HG03103 (cell line): Measurements from ENCODE around the gene ARL6IP4.

ENCODE experiments used
- ATAC-seq: cut with Tn5 transposase; IDR thresholded peaks from one replicate; pipeline ENCODE4 v1.9.1; 2021; ENCODE audit warnings: low read depth; ENCODE audit not compliant: unreplicated experiment

Gene ARL6IP4

GRCh38 chr12:122989874-122990419 is 9.5 kb downstream of the ARL6IP4 start:
- no peak for ATAC-seq

- no peak for ATAC-seq
Observed at GRCh38 chr12:122990561-122990960, 10.1 kb downstream of the ARL6IP4 start.

DNA sequence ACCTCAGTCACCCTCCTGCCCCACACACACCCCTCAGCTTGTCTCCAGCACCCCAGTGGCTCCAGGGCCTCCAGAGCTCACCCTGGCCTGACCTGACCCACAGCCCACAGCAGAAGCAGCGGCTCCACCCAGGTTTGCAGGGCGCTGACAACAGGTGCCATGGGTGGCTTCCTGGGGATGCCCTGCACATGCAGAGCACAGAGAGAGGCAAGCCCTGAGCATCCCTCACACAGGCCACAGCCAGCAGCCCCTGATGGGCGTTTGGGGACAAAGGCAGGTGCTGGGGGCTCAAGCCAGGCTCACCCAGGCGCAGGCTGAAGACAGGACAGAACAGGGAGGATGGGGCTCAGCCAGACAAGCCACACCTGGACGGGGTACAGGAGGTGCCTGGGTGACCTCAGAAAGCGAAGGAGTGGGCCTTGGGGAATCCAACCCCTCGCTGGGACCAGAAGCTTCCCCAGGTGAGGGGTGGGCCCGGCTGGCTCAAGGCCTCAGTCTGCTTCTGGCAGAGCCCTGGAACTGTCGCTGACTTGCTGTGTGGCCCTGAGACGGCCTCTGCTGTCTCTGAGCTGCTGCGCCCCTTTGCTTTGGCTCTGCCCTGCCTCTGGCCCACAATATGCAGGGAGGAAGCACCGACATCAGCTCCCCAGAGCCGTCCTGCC is 10.6 kb downstream of the ARL6IP4 start:
- ATAC-seq, result no peak

GRCh38 chr12:122991623-122992275 is 11.3 kb downstream of the ARL6IP4 start:
- no peak for ATAC-seq

DNA sequence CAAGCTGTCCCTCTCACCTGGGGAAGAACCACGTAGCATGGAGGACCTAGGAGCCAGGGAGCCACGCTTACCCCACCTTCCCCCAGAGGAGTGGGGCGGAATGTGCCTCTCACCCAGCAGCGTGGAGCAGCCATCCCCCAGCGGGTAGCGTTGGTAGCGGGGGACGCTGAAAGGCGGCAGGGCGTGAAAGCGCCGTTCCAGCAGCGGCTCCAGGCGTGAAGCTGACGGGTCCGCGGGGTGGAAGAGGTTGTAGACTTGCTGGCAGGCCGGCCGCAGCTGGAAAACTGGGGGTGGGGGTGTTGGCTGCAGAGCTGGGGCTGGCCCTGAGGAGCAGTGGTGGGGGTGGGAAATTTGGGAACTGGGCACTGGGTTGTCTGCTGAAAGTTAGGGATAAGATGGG is 11.9 kb downstream of the ARL6IP4 start:
- no peak for ATAC-seq

- no peak for ATAC-seq
Observed at GRCh38 chr12:122994140-122994675, 13.7 kb downstream of the ARL6IP4 start.

DNA sequence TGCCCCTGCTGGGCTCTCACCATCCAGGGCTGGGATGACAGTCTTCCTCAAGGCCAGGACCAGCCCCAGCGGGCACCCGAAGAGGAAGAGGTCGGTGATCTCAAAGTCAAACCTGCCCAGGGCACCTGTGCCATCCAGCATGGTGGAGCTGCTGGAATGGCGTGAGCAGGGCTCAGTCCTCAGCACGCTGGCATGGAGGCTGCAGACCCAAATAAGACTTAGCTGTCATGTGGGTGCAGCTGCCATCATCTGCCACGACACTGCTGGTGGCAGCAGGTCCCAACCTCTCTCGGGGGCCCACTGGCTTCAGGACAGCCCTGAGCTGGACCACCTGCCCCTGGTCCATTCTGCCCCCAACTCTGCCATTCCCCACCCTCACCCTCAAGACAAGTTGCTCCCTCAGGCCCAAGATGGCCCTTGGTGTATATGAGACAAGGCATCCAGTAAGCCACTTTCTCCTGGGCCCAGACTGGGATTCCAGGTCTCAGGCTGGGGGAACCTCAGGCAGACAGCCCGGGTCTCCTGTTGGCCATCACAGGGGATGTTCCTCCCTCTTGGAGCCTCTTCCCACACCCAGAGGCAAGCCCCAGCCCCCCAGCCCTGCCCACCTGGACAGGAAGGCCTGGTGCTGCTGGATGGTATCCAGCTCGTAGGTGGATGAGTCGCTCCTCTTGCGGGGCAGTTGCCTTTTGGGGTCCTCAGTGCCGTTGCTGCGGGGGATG is 14.5 kb downstream of the ARL6IP4 start:
- ATAC-seq, result no peak

DNA sequence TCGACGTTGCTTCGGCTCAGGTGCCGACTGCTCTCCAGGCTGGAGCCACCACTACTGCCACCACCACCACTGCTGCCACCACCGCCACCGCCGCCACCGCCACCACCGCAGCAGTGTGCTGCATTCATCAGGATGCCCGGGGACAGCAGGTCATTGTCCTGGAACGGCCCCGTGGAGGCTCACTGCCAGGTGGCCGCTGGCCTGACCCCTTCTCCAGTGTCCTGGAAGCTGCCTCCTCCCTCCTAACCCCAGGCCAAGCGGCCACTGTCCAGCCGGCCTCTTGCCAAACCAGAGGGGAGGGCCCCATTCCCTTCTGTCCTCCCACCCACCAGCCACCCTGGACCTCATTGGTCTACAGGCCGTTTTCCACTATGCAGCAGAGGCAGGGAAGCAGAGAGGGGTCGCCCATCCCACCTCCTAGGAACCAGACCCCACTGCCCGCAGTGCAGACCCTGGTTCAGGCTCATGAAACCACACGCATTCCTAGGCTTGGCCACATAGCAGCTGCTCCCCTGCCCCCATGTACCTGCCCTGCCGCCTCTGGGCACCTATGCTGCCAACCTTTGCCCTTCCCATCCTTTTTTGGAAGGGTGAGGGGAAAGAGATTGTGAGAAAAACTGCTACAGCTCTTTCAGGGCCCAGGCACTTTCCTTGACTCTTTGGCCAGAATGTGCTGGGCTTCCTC is 15.2 kb downstream of the ARL6IP4 start:
- ATAC-seq, result no peak

DNA sequence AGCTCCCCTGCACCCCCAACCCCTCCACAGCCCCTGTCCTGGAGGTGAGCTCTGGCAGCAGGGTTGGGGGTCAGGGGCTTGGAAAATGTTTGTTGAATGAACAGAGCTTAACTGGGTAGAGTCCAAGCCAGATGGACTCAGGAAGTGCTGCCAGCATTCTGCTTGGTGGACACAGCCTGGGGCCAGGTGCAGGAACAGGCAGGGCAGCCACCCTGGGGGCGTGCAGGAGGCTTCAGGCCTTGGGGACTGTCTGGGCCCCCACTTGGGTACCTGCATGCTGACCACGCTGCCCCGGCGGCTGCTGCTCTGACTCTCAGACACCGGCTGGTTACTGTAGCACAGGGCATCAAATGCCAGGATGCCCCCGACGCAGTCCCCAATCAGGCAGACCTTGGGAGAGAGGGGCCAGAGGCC is 15.7 kb downstream of the ARL6IP4 start:
- ATAC-seq, result no peak

GRCh38 chr12:122996621-122997342 is 16.3 kb downstream of the ARL6IP4 start:
- ATAC-seq, result no peak

DNA sequence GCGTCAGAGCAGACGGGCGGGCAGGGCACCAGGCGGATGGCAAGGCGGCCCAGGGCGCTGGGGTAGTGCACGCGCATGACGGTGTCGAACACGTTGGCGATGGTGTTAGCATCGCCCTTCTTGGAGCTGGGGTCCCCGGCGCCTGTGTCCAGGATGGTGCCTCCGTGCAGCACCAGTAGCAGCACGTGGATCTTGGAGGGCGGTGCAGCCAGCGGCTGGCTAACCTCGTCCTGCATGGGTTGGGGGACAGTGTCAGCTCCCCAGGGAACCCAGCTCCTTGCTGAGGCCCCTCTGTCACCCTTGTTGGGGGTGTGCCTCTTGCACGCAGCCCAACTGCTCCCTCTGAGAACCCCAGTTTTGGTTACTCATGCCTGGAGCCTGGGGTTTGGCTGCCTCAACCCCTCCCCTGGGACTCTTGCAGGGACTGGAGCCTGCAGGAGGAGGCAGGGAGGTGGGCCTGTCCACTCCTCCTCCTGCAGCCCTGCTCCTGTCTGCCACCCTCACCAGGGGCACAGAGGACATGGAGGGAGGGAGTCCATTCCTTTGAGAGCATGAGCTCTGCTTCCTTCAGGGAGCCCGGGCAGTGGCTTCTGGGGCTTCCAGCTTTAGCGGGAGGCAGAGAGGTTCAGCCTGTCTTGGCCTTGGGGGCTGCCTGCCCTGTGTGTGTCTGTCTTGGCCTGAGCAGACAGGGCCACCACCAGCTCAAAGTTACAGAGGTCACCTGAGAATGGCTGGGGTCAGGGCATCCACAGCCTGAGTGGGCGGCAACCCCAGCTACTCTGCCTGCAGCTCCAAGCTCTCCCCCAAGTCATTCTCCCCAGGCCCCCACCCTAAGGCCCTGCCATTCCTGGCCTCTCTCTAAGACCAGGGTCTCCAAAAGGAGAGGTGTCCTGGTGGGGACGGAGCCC is 17.1 kb downstream of the ARL6IP4 start:
- no peak for ATAC-seq

- ATAC-seq, result no peak
Observed at GRCh38 chr12:122998316-122998715, 17.8 kb downstream of the ARL6IP4 start.

GRCh38 chr12:122999196-122999946 is 18.9 kb downstream of the ARL6IP4 start:
- ATAC-seq, result no peak

GRCh38 chr12:122999986-123000420 is 19.5 kb downstream of the ARL6IP4 start:
- no peak for ATAC-seq

DNA sequence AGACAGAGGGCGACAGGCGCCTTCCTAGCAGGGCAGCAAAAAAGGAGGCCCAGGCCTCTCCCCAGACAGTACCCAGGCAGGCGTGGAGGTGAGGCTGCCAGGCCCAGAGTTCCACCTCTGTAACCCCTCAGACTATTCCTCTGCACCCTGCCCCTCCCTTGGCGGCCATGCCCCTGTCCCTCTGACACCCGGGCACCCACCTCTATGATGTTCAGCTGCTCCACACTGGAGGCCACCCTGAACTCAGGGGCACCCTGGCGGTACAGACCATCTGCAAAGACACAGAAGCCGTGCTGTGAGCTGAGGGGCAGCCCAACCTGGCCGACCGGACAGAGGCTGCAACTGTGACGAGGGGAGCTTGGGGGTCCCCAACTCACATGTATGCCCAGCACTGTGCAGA is 20.1 kb downstream of the ARL6IP4 start:
- no peak for ATAC-seq

DNA sequence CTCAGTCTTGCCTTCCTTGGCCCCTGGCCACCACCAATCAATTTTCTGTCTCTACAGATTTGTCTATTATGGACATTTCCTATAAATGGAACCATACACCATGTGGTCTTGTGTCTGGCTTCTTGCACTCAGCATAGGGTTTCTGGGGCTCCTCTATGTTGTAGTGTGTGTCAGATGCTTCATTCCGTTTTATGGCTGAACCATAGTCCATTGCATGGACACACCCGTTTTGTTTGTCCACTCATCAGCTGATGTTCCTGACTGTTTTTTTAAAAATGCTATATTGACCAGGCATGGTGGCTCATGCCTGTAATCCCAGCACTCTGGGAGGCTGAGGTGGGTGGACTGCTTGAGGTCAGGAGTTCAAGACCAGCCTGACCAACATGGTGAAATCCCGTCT is 21.0 kb downstream of the ARL6IP4 start:
- no peak for ATAC-seq

GRCh38 chr12:123003257-123003656 is 22.8 kb downstream of the ARL6IP4 start:
- ATAC-seq, result no peak

GRCh38 chr12:123004287-123004686 is 23.8 kb downstream of the ARL6IP4 start:
- no peak for ATAC-seq
